ENCODE measurements around the gene CRIP1. TPM values are rescaled to one million over a fixed set of nuclear protein-coding genes. Genes with fewer than 3 reads are reported as not detected.

The CRIP1 gene
- total RNA-seq, 4 donors from 2014 or later, result 8.2 to 35.6 (median 24.7) TPM

- Histone ChIP-seq H3K4me1 (peaks cover 0 to 23% (median 0%) of the 10 kb centered on the region in 3 donors), H3K9me3 (no peaks in the 10 kb centered on the region), H3K27me3 (no peaks in the 10 kb centered on the region), H3K36me3 (peaks cover 0 to 69% (median 0%) of the 10 kb centered on the region in 3 donors), H3K27ac (no peak overlapping the region), H3K4me3 (no peak overlapping the region)
- intact Hi-C loops (cut with DNase I), result no loop called here
- WGBS, 2 donors, result 85 to 86% methylated on average over 10 to 15 of the region's 17 CpGs
- TF ChIP-seq POLR2A (IDR thresholded peaks at IDR 0.05) (no peak), CTCF (IDR thresholded peaks at IDR 0.05) (no peak)
- no peak for DNase-seq
Measured at GRCh38 chr14:105444859-105445258, 41.8 kb upstream of the CRIP1 start.

- DNase-seq, result no peak
- Histone ChIP-seq H3K4me1 (peaks cover 0 to 19% (median 0%) of the 10 kb centered on the region in 3 donors), H3K36me3 (peaks cover 2 to 69% (median 3%) of the 10 kb centered on the region in 3 donors), H3K27me3 (no peaks in the 10 kb centered on the region), H3K27ac (no peak overlapping the region), H3K4me3 (no peak overlapping the region), H3K9me3 (no peaks in the 10 kb centered on the region)
- TF ChIP-seq CTCF (IDR thresholded peaks at IDR 0.05) (no peak), POLR2A (IDR thresholded peaks at IDR 0.05) (no peak)
- 78 to 87% methylated on average over 7 of the region's 24 CpGs for WGBS, 2 donors
- intact Hi-C loops (cut with DNase I), result no loop called here
Measured at GRCh38 chr14:105445290-105445689, 41.4 kb upstream of the CRIP1 start.

DNA sequence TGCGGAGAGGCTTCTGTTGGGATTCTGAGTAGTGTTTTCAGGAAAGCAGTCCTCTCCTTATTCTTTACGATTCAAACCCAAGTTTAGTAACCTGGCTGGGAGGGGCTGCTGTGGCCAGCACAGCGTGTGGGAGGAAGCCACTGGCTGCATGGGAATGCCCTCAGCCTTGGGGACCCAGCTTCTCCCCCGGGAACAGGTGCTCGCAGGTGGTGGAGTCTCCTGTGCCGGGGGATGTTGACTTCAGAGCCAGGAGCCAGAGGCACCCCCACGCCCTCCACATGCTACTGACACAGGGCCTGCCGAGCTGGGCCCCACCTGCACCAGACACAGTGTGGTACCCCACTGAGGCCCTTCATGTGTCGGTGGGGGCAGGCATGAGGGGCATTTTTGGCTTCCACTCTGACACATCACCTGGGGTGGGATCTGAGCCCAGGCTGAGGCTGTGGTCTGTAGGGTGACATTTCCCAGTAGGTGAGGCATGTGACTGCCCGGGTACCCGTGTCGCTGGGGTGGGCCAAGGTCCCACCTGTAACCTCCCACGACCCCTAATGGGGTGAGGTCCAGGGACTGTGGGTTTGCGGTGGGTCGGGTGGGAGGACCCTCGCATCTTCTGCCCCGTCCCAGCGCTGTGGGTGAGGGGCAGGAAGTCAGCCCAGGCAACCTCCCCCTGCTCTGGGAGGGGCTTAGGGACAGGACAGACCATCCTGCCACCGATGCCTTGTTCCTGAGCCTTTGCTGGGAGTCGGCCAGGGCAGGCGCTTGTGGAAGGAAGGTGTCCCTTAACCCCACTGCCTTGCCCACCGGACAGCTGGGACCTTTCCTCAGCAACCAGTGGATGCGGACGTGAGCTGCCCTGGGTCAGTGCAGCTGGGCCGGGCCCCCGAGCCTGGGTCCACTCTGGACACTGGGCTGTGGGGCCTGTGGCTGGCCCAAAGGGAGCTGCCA is 40.5 kb upstream of the CRIP1 start:
- Histone ChIP-seq H3K9me3 (no peaks in the 10 kb centered on the region), H3K4me3 (no peak overlapping the region), H3K27me3 (no peaks in the 10 kb centered on the region), H3K4me1 (peaks cover 0 to 14% (median 0%) of the 10 kb centered on the region in 3 donors), H3K36me3 (peaks cover 4 to 69% (median 8%) of the 10 kb centered on the region in 3 donors), H3K27ac (no peak overlapping the region)
- no peak for TF ChIP-seq POLR2A (IDR thresholded peaks at IDR 0.05)
- no peak for TF ChIP-seq CTCF (IDR thresholded peaks at IDR 0.05)
- intact Hi-C loops (cut with DNase I), result no loop called here
- no peak for DNase-seq
- WGBS, 2 donors, result 80 to 93% methylated on average over 2 to 4 of the region's 26 CpGs

DNA sequence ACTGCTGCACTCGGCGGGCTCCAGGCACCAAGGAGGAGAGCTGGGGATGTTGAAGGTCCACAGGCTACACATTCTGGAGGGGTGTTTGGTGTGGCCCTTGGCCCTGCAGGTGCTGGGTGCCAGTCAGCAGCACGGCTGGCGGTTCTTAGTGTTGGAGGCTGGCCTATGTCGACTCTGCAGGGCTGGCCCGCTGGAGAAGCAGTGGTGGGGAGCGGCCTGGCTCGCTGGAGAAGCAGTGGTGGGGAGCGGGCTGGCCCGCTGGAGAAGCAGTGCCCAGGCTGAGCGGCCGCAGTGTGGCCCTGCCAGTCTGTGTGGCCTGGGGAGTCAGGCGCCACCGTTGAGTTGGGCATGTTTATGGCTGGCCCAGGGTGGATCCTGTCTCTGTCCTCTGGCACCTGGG is 39.7 kb upstream of the CRIP1 start:
- no peak for TF ChIP-seq POLR2A (IDR thresholded peaks at IDR 0.05)
- no peak for TF ChIP-seq CTCF (IDR thresholded peaks at IDR 0.05)
- Histone ChIP-seq H3K27ac (no peak overlapping the region), H3K36me3 (peaks cover 6 to 71% (median 8%) of the 10 kb centered on the region in 3 donors), H3K4me1 (peaks cover 0 to 14% (median 0%) of the 10 kb centered on the region in 3 donors), H3K4me3 (no peak overlapping the region), H3K27me3 (no peaks in the 10 kb centered on the region), H3K9me3 (no peaks in the 10 kb centered on the region)
- DNase-seq, result no peak
- no CpG with 5 or more reads among the region's 14 CpGs for WGBS, 2 donors
- intact Hi-C loops (cut with DNase I), result no loop called here

Measured in esophagus squamous epithelium (tissue), 5 donors.